GM18526 (cell line): Measurements from ENCODE around the gene DSCAM.

Source experiments
- POLR2A ChIP-seq: IDR thresholded peaks from 3 replicates; pipeline ENCODE4 v1.6.1; 2011; ENCODE audit not compliant: insufficient read length; ENCODE audit errors: extremely low read depth

The DSCAM gene

DNA sequence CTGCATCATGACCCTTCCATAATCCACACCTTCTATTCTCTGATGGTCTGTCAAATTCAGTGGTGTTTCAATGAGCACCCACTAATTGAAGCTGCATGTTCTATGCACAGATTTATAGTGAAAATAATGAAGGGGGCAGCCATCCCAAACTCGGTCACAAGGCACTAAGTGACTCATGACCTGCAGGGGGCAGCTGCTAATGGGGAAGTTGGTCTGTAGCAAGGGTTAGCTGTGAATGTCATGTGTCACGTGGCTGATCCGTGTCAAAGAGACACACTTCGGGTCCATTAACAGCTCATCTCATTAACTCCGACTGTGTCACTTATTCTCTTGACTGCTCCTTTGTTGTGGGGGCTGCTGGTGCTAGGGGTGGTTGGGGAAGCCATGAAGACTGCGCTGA lies 673.1 kb downstream of the DSCAM start:
- TF ChIP-seq POLR2A: no peak

GRCh38 chr21:40169971-40170370 lies 677.0 kb downstream of the DSCAM start:
- TF ChIP-seq POLR2A: no peak

DNA sequence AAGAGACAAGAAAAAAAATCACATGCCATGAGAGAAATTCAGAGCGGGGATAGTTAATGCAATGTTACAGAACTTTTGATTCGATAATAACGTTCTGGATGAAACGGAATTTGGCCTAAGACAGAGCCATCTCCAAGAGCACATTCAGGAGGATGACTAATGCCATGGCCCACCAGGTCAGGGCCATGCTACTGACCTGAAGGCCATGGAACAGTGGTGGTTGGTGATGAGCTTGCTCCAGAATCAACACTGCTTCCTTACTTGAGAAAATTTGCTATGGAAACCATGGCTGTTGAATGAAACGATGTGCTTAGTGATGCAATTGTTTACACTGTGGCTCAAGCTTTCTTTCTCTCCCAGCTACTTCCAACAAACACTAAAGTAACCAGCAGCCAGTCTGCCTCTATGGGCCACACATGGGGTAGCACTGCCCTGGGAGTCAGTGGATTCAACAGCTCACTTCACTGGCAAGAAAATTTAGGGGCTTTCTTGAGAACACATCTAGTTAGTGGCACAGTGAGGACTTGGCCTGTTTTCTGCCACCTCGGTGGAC lies 680.6 kb downstream of the DSCAM start:
- TF ChIP-seq POLR2A: no peak

DNA sequence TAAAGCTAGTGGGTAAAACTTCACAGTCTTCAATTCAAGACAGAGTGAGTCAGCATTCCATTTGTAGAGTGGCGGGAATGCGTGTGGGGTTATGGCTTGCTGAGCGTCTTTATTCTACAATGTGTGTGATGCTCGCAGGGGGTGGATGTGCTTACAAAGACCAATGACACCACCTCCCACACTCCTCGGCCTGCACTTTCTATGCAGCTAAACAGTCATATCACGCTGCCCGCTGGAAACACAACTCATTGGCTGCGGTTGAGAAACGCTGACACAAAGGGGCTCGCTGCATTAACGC lies 681.2 kb downstream of the DSCAM start:
- no peak for TF ChIP-seq POLR2A

DNA sequence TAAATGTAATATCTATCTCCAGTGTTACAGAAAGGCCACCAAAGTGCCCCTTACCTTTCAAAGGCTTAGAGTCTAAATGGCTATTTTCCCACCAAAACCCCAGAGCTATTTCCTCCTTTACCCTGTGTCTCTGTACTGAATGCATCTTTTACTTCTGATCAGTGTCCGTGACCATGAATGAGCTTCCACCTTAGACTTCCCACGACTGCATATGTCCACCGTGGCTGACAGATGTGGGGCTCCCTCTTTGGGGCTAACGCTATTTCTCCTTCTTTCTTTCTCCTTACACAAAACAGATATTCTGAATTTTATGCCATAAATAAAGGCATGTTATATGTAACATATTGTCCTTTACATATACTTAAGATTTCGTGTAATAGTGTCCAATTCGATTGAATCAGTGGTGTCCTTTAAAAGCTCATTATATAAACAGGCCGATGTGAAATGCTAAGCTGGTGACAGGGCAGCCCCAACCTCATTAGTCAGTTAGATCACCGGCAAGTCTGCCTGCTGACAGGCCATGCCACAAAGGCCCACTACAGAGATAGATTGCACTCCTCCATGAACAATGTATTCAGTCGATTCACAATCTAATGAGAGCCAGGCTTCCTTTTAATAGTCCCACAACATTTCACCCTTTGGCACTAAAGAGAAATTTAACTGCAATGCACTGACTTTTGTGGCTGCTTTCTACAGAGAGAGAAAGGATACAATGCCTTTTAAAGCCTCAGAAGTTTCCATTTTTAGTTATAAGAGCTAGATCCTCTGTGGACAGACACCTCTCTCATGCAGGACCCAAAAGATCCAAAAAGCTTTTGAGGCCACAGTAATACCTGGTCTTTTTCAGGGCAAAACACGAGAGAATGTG lies 681.8 kb downstream of the DSCAM start:
- TF ChIP-seq POLR2A: no peak

GRCh38 chr21:40162075-40162474 lies 684.9 kb downstream of the DSCAM start:
- TF ChIP-seq POLR2A: no peak

DNA sequence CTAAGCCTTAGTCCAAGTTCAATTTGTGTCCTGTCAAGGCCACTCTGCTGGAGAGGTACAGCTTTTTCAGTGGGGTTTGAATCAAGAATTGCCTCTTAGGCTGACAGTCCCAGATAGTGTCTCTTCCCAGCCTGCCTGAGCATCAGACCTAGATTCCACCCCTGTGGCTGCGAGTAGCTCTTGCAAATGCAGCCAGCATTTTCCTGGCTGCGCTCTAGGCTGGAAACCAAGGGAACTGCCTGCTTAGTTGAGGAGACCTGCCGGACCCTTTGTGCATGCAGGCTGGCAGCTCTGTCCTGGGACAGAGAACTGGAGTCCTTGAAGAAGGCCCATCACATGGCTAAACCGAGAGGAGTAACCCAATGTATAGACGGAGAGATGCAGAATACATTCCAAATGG lies 686.0 kb downstream of the DSCAM start:
- TF ChIP-seq POLR2A: no peak

GRCh38 chr21:40158366-40158765 lies 688.6 kb downstream of the DSCAM start:
- no peak for TF ChIP-seq POLR2A

GRCh38 chr21:40155563-40155962 lies 691.4 kb downstream of the DSCAM start:
- TF ChIP-seq POLR2A: no peak

- no peak for TF ChIP-seq POLR2A
Measured at GRCh38 chr21:40153351-40153750, 693.6 kb downstream of the DSCAM start.

- no peak for TF ChIP-seq POLR2A
Measured at GRCh38 chr21:40152476-40152875, 694.5 kb downstream of the DSCAM start.

DNA sequence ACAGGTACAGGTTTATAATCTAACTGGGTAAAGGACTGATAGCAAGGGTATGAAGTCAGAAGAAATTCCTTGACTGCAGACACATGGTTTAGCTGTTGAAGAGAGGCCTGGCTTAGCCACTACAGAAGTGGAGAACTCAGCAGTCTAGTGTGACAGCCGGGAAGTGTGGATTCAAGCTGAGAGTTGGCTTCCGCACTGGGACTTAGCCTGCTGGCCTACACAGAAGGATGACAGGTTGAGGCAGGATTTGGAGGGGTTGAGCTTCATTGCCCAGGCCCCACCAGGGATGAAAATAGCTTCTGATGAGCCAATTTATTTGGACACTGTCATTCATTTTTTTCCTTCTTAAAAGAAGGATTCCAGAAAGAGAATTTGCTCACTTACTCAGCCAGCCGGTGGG lies 695.3 kb downstream of the DSCAM start:
- no peak for TF ChIP-seq POLR2A

DNA sequence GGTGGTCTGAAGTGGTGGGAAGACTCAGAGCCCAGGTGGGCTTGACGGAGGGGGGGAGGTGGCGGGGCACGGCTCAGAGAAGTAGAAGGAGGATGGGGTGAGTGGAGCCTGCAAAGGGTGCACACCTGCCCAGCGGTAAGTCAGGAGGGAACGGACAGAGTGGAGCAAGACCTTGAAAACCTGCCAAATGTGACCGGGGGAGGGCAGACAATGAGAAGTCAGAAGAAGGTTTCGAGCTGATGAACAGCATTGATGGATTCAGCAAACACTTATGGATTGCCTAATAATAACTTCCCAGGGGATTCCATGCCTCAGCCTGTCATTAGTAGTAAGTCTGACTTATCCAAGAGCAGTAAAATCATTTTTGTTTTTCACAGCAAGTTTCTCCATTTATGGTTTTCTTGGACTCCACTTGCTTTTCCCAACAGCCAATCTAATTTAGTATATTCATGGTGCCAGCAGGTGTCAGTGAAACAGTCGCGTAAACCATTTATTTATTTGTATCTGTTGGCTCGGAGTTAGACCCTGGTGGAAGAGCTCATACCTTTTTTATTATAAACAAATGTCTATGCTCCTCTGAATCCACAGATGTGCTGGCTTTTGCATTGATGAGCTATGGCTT lies 700.6 kb downstream of the DSCAM start:
- TF ChIP-seq POLR2A: no peak

DNA sequence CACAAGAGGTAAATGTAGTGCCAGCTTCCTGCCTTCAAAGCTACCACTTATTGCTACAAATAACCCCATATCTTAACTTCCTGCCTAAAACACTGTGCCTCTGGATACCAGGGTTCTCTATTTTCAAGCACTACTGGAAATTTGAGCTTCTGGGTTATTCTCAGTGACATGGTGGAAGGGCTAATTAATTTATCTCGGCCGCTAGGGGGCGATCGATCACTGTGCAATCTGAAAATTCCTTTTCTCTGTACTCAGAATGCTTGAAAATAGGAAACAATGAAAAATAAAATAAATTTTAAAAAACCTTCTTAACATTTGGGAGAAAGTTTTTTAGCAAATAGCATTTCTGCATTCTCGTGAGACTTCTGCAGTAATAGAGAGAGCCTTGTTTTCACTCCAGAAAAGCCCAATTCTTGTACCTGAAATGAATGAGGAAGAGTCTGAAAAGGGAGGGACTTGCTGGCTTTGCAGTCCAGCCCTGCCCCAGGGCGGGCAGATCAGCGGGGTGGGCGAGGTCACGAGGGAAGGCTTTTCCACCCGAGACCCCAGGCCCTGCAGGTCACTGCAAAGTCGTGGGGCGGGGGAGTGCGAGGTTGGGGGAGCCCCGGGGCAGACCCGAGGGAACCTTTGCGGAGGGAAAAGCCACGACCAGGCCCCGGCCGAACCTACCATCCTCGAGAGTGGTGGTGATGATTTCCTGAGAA lies 703.0 kb downstream of the DSCAM start:
- TF ChIP-seq POLR2A: no peak

GRCh38 chr21:40141621-40142020 lies 705.3 kb downstream of the DSCAM start:
- TF ChIP-seq POLR2A: no peak

DNA sequence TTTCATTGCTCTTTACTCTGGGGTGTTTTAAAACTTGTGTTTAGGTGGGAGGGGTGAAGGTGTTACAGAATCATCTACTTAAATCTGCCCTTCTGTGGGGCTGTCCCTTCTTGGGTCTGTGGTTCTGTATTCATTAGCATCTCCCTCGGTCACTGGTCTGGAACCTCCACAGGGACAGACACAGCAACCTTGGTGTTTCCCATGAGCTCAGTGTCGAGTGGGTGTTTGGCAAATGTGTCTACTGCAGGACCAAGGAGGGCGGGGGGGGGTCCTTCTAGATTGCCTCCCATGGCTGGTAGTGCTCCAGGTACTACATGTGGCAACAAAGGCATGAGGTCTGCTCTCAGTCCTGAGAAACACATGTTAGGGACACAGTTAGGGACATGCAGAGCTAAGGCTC lies 706.3 kb downstream of the DSCAM start:
- TF ChIP-seq POLR2A: no peak

DNA sequence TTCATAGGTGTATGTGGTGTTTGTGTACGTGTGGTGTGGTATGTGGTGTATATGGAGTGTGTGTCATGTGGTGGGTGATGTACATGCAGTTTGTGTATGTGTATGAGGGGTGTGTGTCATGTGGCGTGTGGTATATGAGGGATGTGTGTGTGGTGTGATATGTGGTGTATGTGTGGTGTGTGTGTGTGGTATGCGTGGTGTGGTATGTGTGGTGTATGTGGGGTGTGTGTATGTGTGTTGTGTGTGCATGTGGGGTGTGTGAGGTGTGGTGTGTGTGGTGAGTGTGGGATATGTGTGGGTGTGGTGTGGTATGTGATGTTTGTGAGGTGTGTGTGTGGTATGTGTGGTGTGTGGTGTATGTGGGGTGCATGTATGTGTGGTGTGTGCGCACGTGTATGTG lies 707.3 kb downstream of the DSCAM start:
- no peak for TF ChIP-seq POLR2A

- TF ChIP-seq POLR2A: no peak
Measured at GRCh38 chr21:40136571-40136970, 710.4 kb downstream of the DSCAM start.
